ENCODE data around the gene IFITM2. TPM values are rescaled to one million over a fixed set of nuclear protein-coding genes. Genes with fewer than 3 reads are reported as not detected.
"Not testable (repeated sequence)": the region's sequence is repeated elsewhere in the genome, so short reads cannot be mapped to it uniquely, and the experiment has no call there.

Gene IFITM2
- total and polyA plus RNA-seq, 2 experiments from 2014 or later = 59.2 to 504 TPM

GRCh38 chr11:342328-342727 lies 34.7 kb downstream of the IFITM2 start:
- Histone ChIP-seq H2AFZ (no peak overlapping the region), H3K9me2 (replicated peaks; ENCODE audit: insufficient read depth) (no peaks in the 10 kb centered on the region), H3K4me3 (no peak overlapping the region), H3K79me2 (no peaks in the 10 kb centered on the region), H3K27me3 (no peaks in the 10 kb centered on the region), H4K20me1 (ENCODE audit: insufficient read depth, poor library complexity, severe bottlenecking) (no peaks in the 10 kb centered on the region), H3K36me3 (replicated peaks; ENCODE audit: insufficient read depth, low read depth) (no peaks in the 10 kb centered on the region), H3K9me3 (ENCODE audit: low read depth) (no peaks in the 10 kb centered on the region), H3K4me1 (ENCODE audit: insufficient read depth) (no peaks in the 10 kb centered on the region), H3K27ac (no peak overlapping the region), H3K4me2 (no peak overlapping the region)
- TF ChIP-seq CTCF (IDR thresholded peaks at IDR 0.05; ENCODE audit: poor library complexity) (no peak), EZH2 (IDR thresholded peaks at IDR 0.05; ENCODE audit: borderline replicate concordance) (no peak), EZH2phosphoT487 (IDR thresholded peaks at IDR 0.05; ENCODE audit: low read depth, severe bottlenecking, unreplicated experiment) (no peak)
- WGBS (ENCODE audit: low lambda C conversion rate, missing lambda C conversion rate) = 78% methylated on average over 3 of the region's 3 CpGs
- no peak for DNase-seq (ENCODE audit: low spot score)

GRCh38 chr11:344836-345578 lies 37.4 kb downstream of the IFITM2 start:
- no peak for DNase-seq (ENCODE audit: low spot score)
- Histone ChIP-seq H3K4me1 (ENCODE audit: insufficient read depth) (no peaks in the 10 kb centered on the region), H3K36me3 (replicated peaks; ENCODE audit: insufficient read depth, low read depth) (no peaks in the 10 kb centered on the region), H3K27ac (no peak overlapping the region), H2AFZ (no peak overlapping the region), H4K20me1 (ENCODE audit: insufficient read depth, poor library complexity, severe bottlenecking) (no peaks in the 10 kb centered on the region), H3K27me3 (no peaks in the 10 kb centered on the region), H3K9me3 (ENCODE audit: low read depth) (no peaks in the 10 kb centered on the region), H3K9me2 (replicated peaks; ENCODE audit: insufficient read depth) (no peaks in the 10 kb centered on the region), H3K4me3 (no peak overlapping the region), H3K4me2 (no peak overlapping the region), H3K79me2 (no peaks in the 10 kb centered on the region)
- TF ChIP-seq EZH2 (IDR thresholded peaks at IDR 0.05; ENCODE audit: borderline replicate concordance) = no peak
- no peak for TF ChIP-seq EZH2phosphoT487 (IDR thresholded peaks at IDR 0.05; ENCODE audit: low read depth, severe bottlenecking, unreplicated experiment)
- TF ChIP-seq CTCF (IDR thresholded peaks at IDR 0.05; ENCODE audit: poor library complexity) = no peak
- 93% methylated on average over 11 of the region's 11 CpGs for WGBS (ENCODE audit: low lambda C conversion rate, missing lambda C conversion rate)

GRCh38 chr11:346529-346928 lies 38.9 kb downstream of the IFITM2 start:
- Histone ChIP-seq H3K79me2 (no peaks in the 10 kb centered on the region), H3K4me2 (no peak overlapping the region), H2AFZ (no peak overlapping the region), H3K27ac (no peak overlapping the region), H3K27me3 (no peaks in the 10 kb centered on the region), H4K20me1 (ENCODE audit: insufficient read depth, poor library complexity, severe bottlenecking) (no peaks in the 10 kb centered on the region), H3K4me1 (ENCODE audit: insufficient read depth) (peaks cover 14% of the 10 kb centered on the region), H3K9me3 (ENCODE audit: low read depth) (no peaks in the 10 kb centered on the region), H3K4me3 (no peak overlapping the region), H3K9me2 (replicated peaks; ENCODE audit: insufficient read depth) (no peaks in the 10 kb centered on the region), H3K36me3 (replicated peaks; ENCODE audit: insufficient read depth, low read depth) (no peaks in the 10 kb centered on the region)
- 91% methylated on average over 3 of the region's 3 CpGs for WGBS (ENCODE audit: low lambda C conversion rate, missing lambda C conversion rate)
- no peak for DNase-seq (ENCODE audit: low spot score)
- no peak for TF ChIP-seq CTCF (IDR thresholded peaks at IDR 0.05; ENCODE audit: poor library complexity)
- TF ChIP-seq EZH2 (IDR thresholded peaks at IDR 0.05; ENCODE audit: borderline replicate concordance) = no peak
- no peak for TF ChIP-seq EZH2phosphoT487 (IDR thresholded peaks at IDR 0.05; ENCODE audit: low read depth, severe bottlenecking, unreplicated experiment)

GRCh38 chr11:349270-349954 lies 41.8 kb downstream of the IFITM2 start:
- not testable (repeated sequence) for DNase-seq (ENCODE audit: low spot score); H4K20me1 ChIP-seq (ENCODE audit: insufficient read depth, poor library complexity, severe bottlenecking)
- WGBS (ENCODE audit: low lambda C conversion rate, missing lambda C conversion rate) = 90% methylated on average over 6 of the region's 8 CpGs

GRCh38 chr11:350033-350722 lies 42.6 kb downstream of the IFITM2 start:
- not testable (repeated sequence) for DNase-seq (ENCODE audit: low spot score); H4K20me1 ChIP-seq (ENCODE audit: insufficient read depth, poor library complexity, severe bottlenecking); H3K36me3 ChIP-seq (replicated peaks; ENCODE audit: insufficient read depth, low read depth); H3K79me2 ChIP-seq; H3K27me3 ChIP-seq; H3K4me3 ChIP-seq; H3K9me2 ChIP-seq (replicated peaks; ENCODE audit: insufficient read depth); H3K9me3 ChIP-seq (ENCODE audit: low read depth)
- H3K27ac ChIP-seq = peak overlapping the region; percentile 86
- peaks cover 36% of the 10 kb centered on the region for H3K4me1 ChIP-seq (ENCODE audit: insufficient read depth)
- 58% methylated on average over 16 of the region's 16 CpGs for WGBS (ENCODE audit: low lambda C conversion rate, missing lambda C conversion rate)
- peak overlapping the region; percentile 7 for H2AFZ ChIP-seq
- peak overlapping the region; percentile 9 for H3K4me2 ChIP-seq

More at GRCh38 chr11:349270-349954, 41.8 kb downstream of the IFITM2 start:
- H3K27ac ChIP-seq; H3K27me3 ChIP-seq; H3K9me3 ChIP-seq (ENCODE audit: low read depth); H3K4me3 ChIP-seq; H3K79me2 ChIP-seq; H3K4me2 ChIP-seq; H3K9me2 ChIP-seq (replicated peaks; ENCODE audit: insufficient read depth); H2AFZ ChIP-seq; H3K36me3 ChIP-seq (replicated peaks; ENCODE audit: insufficient read depth, low read depth): not testable (repeated sequence)
- H3K4me1 ChIP-seq (ENCODE audit: insufficient read depth) = peaks cover 34% of the 10 kb centered on the region

All from hepatocyte (in vitro differentiated cells).